ENCODE results near the gene TAOK1.

The TAOK1 gene

GRCh38 chr17:29420128-29420527, 30.0 kb downstream of the TAOK1 start:
- POLR2A ChIA-PET (ENCODE audit: low non-redundant PET) = no interaction called here
- DNase-seq (ENCODE audit: low spot score) = no peak
- CTCF ChIA-PET = interaction anchor here (0.6 to 0.7 kb wide), 2 partner anchors 921 to 1109 kb away, joined by 4 read pairs; no protein-coding TSS in a partner anchor
- no peak for TF ChIP-seq CTCF (conservative IDR thresholded peaks at IDR 0.05; ENCODE audit: low read depth)
- no peak overlapping the region for H3K27ac ChIP-seq

GRCh38 chr17:29430275-29430674, 40.1 kb downstream of the TAOK1 start:
- POLR2A ChIA-PET (ENCODE audit: low non-redundant PET) = no interaction called here
- CTCF ChIA-PET = no interaction called here
- no peak for DNase-seq (ENCODE audit: low spot score)
- no peak for TF ChIP-seq CTCF (conservative IDR thresholded peaks at IDR 0.05; ENCODE audit: low read depth)
- H3K27ac ChIP-seq = no peak overlapping the region

- ChIA-PET POLR2A (ENCODE audit: low non-redundant PET) (no interaction called here), CTCF (interaction anchor here (0.6 kb wide), 1 partner anchor 1444 kb away, joined by 7 read pairs; no protein-coding TSS in a partner anchor)
- no peak for TF ChIP-seq CTCF (conservative IDR thresholded peaks at IDR 0.05; ENCODE audit: low read depth)
- no peak for DNase-seq (ENCODE audit: low spot score)
- no peak overlapping the region for H3K27ac ChIP-seq
Observed at GRCh38 chr17:29433541-29433940, 43.4 kb downstream of the TAOK1 start.

GRCh38 chr17:29434550-29434949, 44.4 kb downstream of the TAOK1 start:
- DNase-seq (ENCODE audit: low spot score) = no peak
- no peak for TF ChIP-seq CTCF (conservative IDR thresholded peaks at IDR 0.05; ENCODE audit: low read depth)
- ChIA-PET CTCF (no interaction called here), POLR2A (ENCODE audit: low non-redundant PET) (no interaction called here)
- no peak overlapping the region for H3K27ac ChIP-seq

- H3K27ac ChIP-seq = no peak overlapping the region
- no peak for DNase-seq (ENCODE audit: low spot score)
- CTCF ChIA-PET = no interaction called here
- no peak for TF ChIP-seq CTCF (conservative IDR thresholded peaks at IDR 0.05; ENCODE audit: low read depth)
- POLR2A ChIA-PET (ENCODE audit: low non-redundant PET) = no interaction called here
Observed at GRCh38 chr17:29442451-29442850, 52.3 kb downstream of the TAOK1 start.

- H3K27ac ChIP-seq = 0 out of 2 replicates have a peak overlapping the region, but pooled peaks have one; percentile 32
- CTCF ChIA-PET = no interaction called here
- DNase-seq (ENCODE audit: low spot score) = no peak
- TF ChIP-seq CTCF (conservative IDR thresholded peaks at IDR 0.05; ENCODE audit: low read depth) = no peak
- POLR2A ChIA-PET (ENCODE audit: low non-redundant PET) = no interaction called here
Observed at GRCh38 chr17:29443041-29443739, 53.0 kb downstream of the TAOK1 start.

All from RWPE1 (cell line).